Measurements from ENCODE around the gene SLC12A6.

The SLC12A6 gene

DNA sequence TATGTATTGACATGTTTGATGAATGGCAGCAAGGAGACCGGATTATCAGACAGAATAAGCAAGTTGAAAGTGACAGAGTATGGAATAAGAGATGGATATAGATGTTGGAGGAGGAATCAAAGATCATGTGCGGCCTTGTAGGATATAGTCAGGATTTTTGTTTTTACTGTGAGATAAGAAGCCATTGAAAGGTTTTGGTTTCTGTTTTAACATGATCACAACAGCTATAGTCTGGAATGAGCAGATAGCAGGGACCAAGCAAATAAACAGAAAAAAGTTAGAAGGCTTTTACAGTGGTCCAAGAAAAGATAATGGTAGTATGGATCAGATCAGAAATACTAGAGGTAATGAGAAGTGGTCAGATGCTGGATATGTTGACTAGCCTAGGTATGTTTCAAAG is 52.6 kb downstream of the SLC12A6 start:
- H3K4me3 ChIP-seq (ENCODE audit: low read depth, low read length): no peak overlapping the region
- ChIA-PET CTCF (interaction anchor here (1.5 kb wide), 2 partner anchors 44 to 58 kb away, joined by 3 to 4 read pairs; partner anchors contain the start of genes NOP10 and NUTM1), POLR2A (no interaction called here)
- TF ChIP-seq, protein P1, sequence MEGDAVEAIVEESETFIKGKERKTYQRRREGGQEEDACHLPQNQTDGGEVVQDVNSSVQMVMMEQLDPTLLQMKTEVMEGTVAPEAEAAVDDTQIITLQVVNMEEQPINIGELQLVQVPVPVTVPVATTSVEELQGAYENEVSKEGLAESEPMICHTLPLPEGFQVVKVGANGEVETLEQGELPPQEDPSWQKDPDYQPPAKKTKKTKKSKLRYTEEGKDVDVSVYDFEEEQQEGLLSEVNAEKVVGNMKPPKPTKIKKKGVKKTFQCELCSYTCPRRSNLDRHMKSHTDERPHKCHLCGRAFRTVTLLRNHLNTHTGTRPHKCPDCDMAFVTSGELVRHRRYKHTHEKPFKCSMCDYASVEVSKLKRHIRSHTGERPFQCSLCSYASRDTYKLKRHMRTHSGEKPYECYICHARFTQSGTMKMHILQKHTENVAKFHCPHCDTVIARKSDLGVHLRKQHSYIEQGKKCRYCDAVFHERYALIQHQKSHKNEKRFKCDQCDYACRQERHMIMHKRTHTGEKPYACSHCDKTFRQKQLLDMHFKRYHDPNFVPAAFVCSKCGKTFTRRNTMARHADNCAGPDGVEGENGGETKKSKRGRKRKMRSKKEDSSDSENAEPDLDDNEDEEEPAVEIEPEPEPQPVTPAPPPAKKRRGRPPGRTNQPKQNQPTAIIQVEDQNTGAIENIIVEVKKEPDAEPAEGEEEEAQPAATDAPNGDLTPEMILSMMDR (IDR thresholded peaks at IDR 0.05; ENCODE audit: insufficient read depth, low read length, missing control alignments): no peak
- DNase-seq (ENCODE audit: low read depth, low spot score): no peak

DNA sequence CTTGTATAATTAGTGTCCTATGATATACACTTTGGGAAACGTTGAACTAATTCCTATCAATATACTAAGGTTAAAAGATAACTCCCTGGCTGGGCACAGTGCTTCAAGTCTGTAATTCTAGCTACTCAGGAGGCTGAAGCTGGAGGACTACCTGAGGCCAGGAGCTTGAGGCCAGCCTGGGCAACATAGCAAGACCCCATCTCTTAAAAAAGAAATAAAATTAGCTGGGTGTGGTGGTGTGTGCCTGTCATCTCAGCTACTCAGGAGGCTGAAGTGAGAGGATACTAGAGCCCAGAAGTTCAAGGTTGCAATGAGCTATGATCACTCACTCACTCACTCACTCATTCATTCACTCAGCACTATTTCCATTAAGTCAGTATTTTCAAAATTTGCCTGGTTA is 55.2 kb downstream of the SLC12A6 start:
- CTCF ChIA-PET: interaction anchor here (0.7 to 2.3 kb wide), 2 partner anchors 41 to 73 kb away, joined by 3 to 5 read pairs; partner anchors contain the start of gene KATNBL1

DNA sequence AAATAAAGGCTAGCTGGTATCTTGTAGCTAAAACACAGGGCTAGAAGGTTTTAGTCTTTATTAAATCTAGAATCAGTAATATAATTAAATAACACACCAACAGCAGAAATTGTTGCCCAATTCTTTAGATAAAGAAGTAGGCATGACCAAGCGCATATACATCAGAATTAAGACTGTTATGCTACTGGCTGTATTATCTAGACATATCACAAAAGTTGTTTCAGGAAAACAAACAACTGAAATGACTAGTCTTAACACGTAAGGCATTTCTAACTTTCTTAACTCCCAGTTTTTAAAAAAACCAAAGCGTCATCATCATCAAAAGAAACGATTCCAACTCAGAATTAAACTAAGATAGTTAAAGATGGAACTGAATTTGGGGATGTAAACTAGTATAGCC is 57.4 kb downstream of the SLC12A6 start:
- CTCF ChIA-PET: interaction anchor here (1.2 kb wide), 1 partner anchor 10 kb away, joined by 3 read pairs; no protein-coding TSS in a partner anchor
- TF ChIP-seq, protein P1 (IDR thresholded peaks at IDR 0.05; ENCODE audit: insufficient read depth, low read length, missing control alignments): no peak
- no peak overlapping the region for H3K4me3 ChIP-seq (ENCODE audit: low read depth, low read length)
- no peak for DNase-seq (ENCODE audit: low read depth, low spot score)
- POLR2A ChIA-PET: no interaction called here

More for the DNA sequence above, 55.2 kb downstream of the SLC12A6 start:
- H3K4me3 ChIP-seq (ENCODE audit: low read depth, low read length): no peak overlapping the region
- TF ChIP-seq, protein P1 (IDR thresholded peaks at IDR 0.05; ENCODE audit: insufficient read depth, low read length, missing control alignments): no peak
- POLR2A ChIA-PET: no interaction called here
- DNase-seq (ENCODE audit: low read depth, low spot score): no peak

DNA sequence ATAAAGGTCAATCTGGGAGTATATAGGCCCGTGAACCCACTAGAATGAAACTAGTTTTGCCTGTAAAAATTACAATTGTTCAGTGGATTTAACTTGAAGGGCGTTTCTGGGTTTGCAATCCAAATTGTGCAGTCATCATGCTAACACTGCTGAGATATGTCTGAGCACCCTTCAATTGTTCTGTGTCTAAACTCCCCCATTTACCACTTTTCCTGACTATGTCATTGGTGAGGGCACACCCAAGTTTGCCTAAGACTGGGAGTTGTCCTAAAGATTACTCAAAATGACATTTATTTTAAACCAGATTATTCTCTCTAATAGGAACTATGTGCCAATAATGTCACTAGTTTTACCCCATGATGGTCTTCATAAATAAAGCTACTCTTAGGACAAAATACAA is 58.2 kb downstream of the SLC12A6 start:
- ChIA-PET CTCF (no interaction called here), POLR2A (no interaction called here)
- TF ChIP-seq, protein P1 (IDR thresholded peaks at IDR 0.05; ENCODE audit: insufficient read depth, low read length, missing control alignments): no peak
- no peak overlapping the region for H3K4me3 ChIP-seq (ENCODE audit: low read depth, low read length)
- no peak for DNase-seq (ENCODE audit: low read depth, low spot score)

DNA sequence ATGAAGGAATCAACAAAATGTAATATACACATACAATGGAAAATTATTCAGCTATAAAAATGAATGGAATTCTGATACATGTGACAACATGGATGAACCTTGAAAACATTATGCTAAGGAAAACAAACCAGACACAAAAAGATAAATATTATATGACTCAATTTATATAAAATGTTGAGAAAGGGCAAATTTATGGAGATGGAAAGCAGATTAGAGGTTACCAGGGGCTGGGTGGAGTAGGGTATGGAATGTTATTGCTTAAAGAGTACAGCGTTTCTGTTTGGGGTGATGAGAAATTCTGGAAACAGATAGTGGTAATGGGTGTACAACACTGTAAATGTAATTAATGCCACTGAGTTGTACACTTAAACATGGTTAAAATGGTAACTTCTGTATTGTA is 61.9 kb downstream of the SLC12A6 start:
- TF ChIP-seq, protein P1 (IDR thresholded peaks at IDR 0.05; ENCODE audit: insufficient read depth, low read length, missing control alignments): no peak
- no peak for DNase-seq (ENCODE audit: low read depth, low spot score)
- H3K4me3 ChIP-seq (ENCODE audit: low read depth, low read length): no peak overlapping the region
- POLR2A ChIA-PET: no interaction called here
- CTCF ChIA-PET: interaction anchor here (1.2 to 1.4 kb wide), 2 partner anchors 34 to 67 kb away, joined by 3 read pairs; partner anchors contain the start of genes NOP10 and NUTM1

DNA sequence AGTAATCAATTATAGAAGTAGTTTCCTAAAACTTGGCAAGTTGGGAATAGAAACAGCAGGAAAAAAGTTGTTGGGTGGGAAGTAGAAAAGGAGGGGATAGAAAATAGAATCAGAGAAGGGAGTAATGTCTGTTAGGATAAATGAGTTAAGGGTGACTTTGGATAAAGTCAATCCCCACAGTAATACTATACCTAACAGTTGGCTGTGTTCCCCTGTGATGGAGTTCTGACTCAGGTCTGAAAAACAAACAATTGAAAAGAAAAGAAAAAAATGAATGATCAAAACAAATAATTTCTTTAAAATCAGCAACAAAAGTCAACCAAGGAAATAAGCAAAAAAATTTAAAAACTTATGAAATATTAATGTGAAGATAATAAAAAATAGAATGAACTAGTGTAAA is 62.4 kb downstream of the SLC12A6 start:
- TF ChIP-seq, protein P1 (IDR thresholded peaks at IDR 0.05; ENCODE audit: insufficient read depth, low read length, missing control alignments): no peak
- POLR2A ChIA-PET: no interaction called here
- no peak overlapping the region for H3K4me3 ChIP-seq (ENCODE audit: low read depth, low read length)
- DNase-seq (ENCODE audit: low read depth, low spot score): no peak
- CTCF ChIA-PET: no interaction called here

Measured in AG04449 (cell line).